Epithelial cell of esophagus (primary cell): ENCODE results near the gene MT1B.

Source experiments
- DNase-seq: peaks from one replicate; pipeline ENCODE4 v3.0.0; 2010; ENCODE audit warnings: low read depth
- H3K4me3 ChIP-seq: 2 replicates; pipeline ENCODE4 v1.5.1; 2011; ENCODE audit warnings: mild to moderate bottlenecking, low read length, control low read depth
- TF ChIP-seq, protein P1 (sequence below): IDR thresholded peaks from 2 replicates; pipeline ENCODE4 v1.5.1; 2011; ENCODE audit warnings: low read depth, mild to moderate bottlenecking, low read length, control low read depth, inconsistent platforms; ENCODE audit not compliant: insufficient read depth; ENCODE audit errors: missing control alignments

MT1B gene

DNA sequence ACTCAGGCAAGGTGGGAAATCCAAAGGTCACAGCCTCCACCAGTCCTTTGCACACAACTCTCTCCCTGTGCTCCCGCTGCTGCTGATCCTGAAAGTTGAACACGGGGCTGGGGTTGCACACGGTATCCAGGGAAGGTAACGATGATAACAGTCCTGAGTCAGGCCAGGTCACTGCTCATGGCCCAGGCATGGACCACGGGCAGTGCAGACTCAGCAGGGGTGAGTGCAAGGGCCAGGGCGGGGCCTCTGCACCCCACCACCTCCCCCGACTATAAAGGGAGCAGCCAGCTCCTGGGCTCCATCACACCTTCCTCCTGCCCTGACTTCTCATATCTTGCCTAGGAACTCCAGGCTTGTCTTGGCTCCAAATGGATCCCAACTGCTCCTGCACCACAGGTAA, at the start of gene MT1B:
MT1B (plus strand) TSS at position 301 of the 400 bp plus-strand sequence; CDS start at position 369, 68 bp downstream.
- TF ChIP-seq, protein P1, sequence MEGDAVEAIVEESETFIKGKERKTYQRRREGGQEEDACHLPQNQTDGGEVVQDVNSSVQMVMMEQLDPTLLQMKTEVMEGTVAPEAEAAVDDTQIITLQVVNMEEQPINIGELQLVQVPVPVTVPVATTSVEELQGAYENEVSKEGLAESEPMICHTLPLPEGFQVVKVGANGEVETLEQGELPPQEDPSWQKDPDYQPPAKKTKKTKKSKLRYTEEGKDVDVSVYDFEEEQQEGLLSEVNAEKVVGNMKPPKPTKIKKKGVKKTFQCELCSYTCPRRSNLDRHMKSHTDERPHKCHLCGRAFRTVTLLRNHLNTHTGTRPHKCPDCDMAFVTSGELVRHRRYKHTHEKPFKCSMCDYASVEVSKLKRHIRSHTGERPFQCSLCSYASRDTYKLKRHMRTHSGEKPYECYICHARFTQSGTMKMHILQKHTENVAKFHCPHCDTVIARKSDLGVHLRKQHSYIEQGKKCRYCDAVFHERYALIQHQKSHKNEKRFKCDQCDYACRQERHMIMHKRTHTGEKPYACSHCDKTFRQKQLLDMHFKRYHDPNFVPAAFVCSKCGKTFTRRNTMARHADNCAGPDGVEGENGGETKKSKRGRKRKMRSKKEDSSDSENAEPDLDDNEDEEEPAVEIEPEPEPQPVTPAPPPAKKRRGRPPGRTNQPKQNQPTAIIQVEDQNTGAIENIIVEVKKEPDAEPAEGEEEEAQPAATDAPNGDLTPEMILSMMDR = no peak
- DNase-seq = no peak

DNA sequence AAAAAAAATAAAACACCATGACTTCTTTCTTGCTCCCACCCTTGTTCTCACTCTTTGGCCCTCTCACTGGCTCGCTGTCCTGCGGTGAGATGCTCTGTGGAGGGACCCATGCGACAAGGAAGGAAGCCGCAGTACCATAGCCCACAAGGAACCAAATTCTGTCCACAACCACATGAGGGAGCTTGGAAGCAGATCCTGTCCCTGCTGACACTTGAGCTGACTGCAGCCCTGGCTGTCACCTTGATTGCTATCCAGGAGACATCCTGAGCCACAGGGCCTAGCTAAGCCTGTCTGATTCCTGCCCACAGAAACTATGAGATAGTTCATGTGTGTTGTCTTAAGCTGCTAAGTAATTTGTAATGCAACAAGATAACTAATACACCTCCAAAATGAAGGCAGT, 48.1 kb upstream of the MT1B start:
- peak; percentile 52 for DNase-seq
- TF ChIP-seq, protein P1 = peak; percentile 57
- H3K4me3 ChIP-seq = no peak overlapping the region

More for the DNA sequence above, at the start of gene MT1B:
- H3K4me3 ChIP-seq = no peak within 1 kb of the TSS

DNA sequence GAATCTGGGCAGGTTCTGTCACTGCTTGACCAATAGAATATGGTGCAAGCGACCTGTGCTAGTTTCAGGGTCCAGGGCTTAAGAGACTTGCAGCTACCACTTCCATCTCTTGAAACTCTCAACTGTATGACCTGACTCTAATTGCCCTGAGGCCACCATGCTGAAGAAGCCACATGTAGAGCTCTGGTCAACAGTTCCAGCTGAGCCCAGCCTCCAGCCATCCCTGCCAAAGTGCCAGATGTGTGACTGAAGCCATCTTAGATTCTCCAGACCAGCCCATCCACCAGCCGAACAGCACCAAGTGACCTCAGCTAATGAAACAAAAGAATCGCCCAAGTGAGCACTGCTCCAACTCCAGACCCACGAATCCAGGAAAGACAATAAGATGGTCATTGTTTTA, 46.7 kb upstream of the MT1B start:
- H3K4me3 ChIP-seq = no peak overlapping the region
- TF ChIP-seq, protein P1 = no peak
- no peak for DNase-seq

DNA sequence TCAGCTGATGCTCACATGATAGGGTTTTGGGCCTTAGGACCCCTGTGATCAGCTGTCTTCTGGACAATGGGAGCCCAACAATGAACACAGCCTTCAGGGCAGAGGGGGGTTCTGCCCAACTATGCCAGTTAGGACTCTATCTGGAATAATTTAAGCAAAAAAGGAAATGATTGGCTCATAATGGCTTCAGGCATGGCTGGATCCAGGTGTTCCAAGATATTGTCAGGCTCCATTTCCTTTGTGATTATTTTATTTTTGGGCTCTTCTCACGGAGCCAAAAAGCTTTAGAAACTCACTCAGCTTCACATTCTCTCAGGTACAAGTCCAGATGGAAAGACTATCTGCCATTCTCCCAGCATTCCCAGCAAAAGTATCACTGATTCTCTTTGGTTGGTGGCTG, 46.2 kb upstream of the MT1B start:
- H3K4me3 ChIP-seq = no peak overlapping the region
- no peak for DNase-seq
- TF ChIP-seq, protein P1 = no peak

DNA sequence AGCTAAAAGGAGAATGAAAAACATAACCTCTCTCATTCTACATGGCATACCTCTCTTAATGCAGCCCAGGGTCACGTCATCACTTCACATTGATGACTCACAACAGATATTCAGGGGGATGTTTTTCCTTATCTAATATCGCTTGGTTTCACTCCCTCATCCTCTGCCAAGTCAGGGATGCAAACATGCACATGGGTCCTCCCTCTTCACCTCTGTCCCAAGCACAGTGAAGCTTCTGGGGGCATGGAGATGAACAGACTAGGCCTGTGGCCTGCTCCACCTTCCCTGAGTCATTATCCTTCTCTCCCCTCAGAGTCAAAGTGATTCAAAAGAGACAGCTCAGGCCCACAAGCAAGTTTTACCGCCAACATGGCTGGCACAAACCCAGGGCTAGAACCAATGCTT, 45.6 kb upstream of the MT1B start:
- peak; percentile 80 for DNase-seq
- TF ChIP-seq, protein P1 = no peak
- no peak overlapping the region for H3K4me3 ChIP-seq

DNA sequence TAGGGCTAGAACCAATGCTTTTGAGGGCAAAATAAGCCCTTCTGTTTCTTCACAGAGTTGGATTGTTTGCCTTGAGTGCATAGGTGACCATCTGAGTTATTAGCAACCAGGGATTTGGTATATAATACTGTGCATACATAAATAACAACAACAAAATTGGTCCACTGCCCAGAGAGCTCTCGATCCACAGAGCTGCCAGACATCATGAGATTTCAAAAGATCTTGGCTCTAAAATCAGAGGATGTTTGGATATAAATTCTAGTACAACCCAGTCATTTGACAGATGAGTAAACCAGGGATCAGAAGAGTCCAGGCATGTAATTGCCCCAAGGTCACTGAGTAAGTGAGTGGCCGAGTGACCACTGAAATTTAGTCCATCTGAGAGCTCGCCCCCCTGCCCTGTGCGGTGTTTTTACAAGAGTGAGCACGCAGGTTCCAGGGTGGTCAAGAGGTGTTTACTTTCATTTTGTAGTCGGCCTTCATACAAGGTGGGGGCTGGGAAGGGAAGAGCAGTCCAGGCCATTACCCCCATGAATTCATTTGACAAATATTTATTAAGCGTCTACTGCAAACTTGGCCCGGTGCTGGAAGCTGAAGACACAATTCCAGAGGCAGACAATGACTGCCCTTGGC, 45.1 kb upstream of the MT1B start:
- DNase-seq = peak; percentile 74
- peak overlapping the region; percentile 14 for H3K4me3 ChIP-seq
- TF ChIP-seq, protein P1 = no peak

DNA sequence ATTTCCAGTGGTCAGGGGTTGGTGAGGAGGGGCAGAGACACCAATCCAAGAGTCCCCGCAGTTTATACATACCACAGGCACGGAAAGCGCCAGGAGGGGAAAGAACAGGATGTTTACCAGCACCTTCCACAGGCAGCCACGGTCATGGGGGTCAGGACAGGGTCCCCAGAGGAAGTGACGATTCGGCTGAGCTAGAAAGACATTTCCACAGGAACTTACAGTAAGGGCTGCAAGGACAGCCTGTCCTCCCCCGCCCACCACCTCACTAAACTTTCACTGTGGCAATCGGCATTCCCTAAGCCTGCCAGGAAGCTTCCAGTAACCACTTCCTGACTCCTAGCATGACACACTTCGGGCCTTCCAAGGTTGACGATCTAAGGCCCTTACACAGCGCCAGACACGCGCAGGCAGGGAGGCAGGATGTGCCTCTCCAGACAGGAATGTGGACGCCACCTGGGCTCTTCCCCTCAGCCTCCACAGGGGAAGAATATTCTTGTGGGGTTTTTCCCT, 44.5 kb upstream of the MT1B start:
- TF ChIP-seq, protein P1 = no peak
- H3K4me3 ChIP-seq = peak overlapping the region; percentile 14
- DNase-seq = peak; percentile 99
